EL (cell line): ENCODE data around the gene SLC19A2.

ENCODE experiments used
- DNase-seq: peaks from one replicate; pipeline ENCODE4 v3.0.0-alpha.2; 2016

The SLC19A2 gene

DNA sequence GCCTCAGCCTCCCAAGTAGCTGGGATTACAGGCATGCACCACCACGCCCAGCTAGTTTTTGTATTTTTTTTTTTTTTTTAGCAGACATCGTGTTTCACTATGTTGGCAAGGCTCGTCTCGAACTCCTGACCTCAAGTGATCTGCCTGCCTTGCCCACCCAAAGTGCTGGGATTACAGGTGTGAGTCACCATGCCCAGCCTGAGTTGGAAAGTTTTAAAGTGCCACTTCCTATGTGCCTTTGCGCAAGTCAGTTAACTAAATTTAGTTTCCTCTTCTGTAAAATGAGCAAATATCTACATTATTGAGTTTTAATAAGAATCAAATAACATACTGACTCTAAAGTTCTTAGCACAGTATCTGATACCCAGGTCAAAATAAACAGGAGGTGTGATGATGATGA is 12.4 kb downstream of the SLC19A2 start:
- DNase-seq = no peak

DNA sequence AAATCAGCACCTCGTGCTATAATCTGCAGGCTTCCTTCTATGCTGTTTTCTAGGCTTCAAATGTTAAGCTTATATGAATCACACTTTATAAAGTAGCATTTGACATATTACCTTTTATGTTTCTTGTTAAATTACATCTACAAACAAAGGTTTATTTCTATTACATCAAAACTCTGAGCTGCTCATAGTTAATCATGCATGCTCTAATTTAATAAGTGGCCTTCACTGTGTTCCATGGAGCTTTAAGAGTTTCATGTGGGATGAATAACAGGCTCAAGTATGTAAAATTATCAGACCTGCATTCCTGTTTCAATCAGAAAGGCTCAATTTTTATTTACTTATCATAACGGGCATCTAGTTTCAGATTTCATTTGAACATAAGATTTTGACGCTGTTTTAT is 13.0 kb downstream of the SLC19A2 start:
- DNase-seq = no peak

DNA sequence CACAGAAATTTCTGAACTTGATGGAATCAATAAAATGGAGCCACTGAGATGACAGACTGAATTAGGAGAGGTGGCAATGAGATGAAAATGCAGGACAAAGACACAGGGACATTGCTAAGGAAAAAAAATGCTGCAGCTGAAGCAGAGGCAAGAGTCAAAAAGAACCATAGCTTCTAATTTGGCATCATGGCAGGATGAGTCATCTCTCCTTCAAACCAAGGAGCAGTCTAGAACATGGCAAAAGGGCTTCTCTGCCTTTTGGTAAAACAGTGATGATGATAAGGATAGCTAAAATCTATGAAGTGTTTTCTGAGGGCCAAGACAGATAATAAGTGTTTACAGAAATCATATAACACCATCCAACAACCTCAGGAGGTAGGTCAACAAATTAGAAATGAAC is 16.8 kb downstream of the SLC19A2 start:
- DNase-seq = peak; percentile 7

DNA sequence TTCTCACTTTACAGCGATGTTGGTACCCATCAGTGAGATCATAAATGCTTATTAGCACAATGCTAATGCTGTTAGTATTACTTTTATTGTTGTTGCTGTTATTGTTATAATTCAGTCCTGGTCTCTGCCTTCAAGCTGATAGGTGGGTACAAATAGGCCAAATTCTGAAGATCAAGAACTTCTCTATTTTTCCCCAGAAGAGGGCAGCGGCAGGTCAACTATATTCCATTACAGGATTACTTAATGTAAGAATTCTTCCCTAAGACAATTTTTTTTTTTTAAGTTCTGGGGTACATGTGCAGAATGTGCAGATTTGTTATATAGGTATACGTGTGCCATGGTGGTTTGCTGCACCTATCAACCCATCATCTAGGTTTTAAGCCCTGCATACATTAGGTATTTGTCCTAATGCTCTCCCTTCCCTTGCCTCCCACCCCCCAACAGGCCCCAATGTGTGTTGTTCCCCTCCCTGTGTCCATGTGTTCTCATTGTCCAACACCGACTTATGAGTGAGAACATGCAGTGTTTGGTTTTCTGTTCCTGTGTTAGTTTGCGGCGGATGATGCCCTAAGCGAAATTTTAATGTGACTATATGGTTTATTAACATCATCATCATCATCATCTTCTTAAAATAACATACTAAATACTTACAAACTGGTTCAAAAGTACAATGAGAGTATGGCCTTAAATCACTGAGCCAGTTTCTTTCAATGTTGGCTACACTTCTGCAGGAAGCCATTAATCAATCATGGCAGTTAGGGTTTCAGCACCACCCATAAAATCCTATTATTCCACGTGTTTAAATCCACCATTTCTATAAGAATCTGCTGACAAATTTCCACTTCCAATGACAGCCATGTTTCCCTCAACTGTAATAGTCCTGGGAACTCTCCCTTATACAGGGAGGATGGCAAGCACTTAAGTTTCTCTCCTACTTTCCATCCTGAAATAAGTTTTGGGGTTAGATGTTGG is 19.2 kb downstream of the SLC19A2 start:
- peak; percentile 36 for DNase-seq

DNA sequence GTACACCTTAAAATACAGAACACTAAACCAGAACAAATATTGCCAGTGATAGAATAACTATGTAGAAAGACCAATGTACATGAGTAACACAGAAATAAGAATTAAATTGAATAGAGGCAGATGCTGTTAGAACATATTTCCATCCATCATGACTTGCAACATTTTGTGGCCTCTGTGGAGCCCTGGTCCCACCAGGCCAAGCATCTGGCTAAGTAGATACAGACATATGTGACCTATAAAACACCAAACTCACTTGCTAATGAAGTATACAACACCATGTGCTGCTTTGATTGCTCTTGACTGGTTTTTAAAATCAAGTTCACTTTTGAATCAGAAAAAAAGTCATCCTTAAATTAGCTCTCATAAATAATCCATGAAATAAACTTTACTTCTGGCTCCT is 20.5 kb downstream of the SLC19A2 start:
- DNase-seq = no peak

DNA sequence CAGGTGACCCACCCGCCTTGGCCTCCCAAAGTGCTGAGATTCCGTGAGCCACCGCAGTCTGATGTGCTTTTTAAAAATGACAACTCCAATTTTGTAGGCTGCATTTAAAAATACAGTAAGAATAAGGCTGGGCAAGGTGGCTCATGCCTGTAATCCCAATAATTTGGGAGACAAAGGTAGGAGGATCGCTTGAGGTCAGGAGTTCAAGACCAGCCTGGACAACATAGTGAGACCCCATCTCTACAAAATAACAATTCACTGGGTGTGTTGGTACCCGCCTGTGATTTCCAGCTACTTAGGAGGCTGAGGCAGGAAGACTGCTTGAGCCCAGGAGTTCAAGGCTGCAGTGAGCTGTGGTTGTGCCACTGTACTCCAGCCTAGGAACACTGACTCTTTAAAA is 23.4 kb downstream of the SLC19A2 start:
- DNase-seq = no peak

DNA sequence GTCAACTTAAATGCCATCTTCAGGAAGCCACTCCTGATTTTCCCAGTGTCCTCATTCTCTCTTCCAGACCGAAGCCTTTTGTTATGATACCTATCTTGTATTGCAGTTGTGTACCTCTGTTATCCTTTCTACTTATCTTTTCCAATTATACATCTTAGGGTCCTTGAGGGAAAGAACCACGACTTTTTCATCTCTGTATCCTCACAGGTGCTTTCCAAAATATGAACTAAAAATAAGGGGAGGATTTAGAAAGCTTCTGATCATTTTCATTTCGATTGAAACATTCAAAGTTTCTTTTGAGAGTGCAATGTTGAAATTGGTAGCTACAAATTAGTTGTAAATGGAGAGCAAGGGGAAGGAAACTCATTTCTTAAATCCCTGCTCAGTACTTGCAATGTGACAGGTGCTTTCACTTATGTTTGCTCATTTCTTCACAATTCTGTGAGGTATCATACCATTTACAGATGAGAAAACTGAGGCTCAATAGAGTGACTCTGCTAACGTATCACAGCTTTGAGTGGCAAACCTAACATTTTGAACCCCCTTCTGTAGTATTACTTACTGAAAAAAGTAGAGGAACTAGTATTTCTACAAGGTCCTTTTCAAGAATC is 24.2 kb downstream of the SLC19A2 start:
- no peak for DNase-seq

DNA sequence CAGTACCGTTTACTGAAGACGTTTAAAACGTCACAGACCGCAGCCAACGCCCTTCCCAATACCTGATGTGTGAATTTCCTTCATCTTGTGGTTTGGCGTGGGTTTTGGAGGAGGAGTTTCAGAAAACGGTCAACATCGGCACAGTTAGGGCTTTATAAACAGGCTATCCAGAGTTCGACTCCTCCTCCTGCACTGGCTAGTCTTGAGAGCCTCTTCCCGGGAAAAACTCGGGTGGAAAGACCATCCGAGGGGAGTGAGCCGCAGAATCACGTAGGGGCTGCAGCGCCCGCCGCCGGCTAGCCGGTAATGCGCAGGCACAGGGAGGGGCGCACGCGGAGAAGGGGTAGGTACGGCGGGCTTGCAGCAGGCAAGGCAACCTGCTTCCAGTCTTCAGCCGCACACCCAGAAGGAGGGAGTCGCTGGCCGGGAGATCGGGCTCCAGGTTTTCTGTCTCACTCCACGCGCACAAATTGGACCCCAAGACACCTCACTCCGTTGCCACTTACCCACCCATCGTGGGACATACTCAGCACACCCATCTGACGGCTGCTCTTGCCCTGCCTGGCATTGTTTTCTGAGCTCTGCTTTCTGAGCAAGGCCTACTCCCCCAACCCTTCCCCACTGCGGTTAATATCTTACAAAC is 25.4 kb downstream of the SLC19A2 start:
- peak; percentile 36 for DNase-seq

DNA sequence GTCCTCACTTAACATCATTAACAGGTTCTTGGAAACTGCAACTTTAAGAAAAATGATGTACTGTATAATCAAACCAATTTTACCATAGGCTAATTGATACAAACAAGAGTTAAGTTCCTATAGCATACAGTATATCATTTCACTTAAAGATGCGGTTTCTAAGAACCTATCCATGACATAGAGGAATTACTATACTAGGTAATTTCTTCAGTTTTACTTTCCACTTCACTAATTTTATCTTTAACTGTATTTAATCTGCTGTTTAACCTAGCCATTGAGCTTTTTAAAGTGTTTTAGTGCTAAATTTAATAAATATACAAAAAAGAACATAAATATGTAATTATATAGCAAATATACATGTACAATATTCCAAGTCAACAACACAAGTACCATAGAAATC is 28.3 kb downstream of the SLC19A2 start:
- DNase-seq = no peak

DNA sequence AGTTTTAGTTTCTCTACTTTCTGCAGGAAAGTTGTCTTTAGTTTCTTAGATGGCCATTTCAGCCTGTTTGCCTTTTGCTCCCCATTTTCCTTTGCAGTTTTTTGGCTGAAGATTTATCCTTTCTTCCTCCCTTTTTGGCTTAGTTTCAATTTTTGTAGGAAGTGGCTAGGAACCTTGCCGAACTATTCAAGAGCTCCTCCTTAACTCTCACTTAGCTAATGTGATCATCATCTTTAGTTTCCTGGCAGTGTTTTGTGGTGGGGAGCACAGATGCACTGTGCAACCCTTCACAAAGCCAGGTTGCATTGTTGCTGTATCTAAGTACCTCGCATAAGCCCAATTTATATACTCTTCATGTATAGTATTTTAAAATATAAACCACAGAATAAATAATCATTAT is 29.7 kb downstream of the SLC19A2 start:
- no peak for DNase-seq

DNA sequence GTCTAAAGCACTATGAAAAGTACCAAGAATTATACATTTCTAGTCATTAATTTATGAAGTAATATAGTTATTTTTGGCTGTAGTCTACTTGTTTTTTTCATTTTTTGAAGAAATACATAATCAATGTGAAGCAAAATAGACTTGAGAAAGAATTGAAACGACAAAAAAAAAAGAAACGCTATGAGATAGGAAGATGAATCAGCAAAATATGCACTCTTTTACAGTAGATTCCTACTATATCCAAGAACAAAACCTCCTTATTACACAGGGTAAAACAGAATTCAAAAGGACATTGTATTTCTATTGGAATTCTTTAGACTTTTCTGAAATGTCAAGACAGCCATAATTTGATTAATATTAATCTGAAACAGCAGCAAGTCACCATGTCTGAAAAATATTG is 32.8 kb downstream of the SLC19A2 start:
- no peak for DNase-seq

DNA sequence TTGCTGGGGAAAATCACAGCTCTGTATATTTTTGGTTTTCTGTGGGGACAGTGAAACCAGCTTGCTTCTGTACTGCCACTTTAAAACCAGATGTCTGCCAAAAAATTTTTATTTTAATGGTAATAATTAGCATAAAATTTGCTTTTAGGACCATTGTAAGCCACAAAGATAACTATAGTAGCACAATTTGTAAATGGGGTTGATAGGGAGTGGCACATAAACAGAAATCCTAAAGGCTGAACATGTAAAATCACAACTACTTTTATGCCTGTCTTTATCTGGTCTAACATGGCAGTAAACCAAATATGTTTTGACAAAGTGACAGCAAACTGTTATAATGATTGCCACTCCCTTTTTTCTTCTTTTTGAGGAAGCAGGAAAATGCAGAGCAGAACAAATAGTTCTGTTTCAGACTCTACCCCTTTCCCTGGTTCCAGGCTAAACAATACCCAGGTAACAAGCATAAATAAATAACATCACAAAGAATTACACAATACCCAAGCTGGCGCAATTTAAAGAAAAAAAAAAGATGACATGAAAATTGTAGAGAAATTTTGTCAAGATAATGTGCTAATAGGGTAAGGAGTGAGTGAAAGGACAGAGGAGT is 34.4 kb downstream of the SLC19A2 start:
- no peak for DNase-seq

DNA sequence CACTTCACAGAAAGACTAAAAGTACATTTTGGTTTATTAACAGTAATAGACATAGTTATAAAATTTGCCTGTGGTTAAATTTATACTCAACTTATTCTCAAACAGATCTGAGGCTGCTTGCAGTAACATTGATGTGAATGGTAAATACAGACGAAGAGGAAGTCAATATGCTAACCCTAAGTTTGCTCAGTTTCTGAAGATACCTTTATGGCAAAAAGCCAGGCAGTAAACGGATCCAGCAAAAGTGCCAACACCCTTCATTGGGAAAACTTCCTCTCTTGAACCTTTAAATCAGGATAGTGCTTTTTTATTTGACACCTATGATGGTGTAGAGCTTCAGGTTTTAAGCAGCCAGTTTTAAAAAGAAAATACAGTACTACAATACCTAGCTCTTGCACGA is 41.8 kb downstream of the SLC19A2 start:
- DNase-seq = no peak

DNA sequence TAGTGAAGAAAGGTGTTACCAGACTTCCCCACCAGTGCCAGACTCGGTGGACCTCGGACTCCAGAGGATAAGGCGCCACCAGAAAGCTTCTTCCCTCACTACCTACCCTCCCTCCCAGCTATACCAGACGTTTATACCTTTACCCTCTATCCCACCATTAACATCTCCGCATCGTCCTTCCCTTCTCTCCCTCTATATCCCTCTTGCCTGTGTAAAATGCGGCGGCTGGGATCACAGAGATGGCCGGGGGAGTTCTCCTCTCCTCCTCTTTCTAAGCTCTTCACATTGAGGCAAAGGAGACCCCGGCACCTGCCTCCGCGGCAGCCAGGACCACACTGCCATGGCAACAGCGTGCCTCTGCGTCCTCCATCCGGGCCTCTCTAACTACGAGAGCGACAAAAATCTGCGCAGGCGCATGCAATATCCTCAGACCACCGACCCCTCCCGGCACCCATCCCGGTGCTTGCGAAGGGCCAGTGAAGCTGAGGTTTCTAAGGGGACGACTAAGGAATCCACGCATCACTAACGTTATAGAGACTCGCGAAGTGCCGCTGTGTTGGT is 58.6 kb downstream of the SLC19A2 start, which contains the start of gene CCDC181:
Gene CCDC181 (minus strand): TSS at position 394 of the 561 bp plus-strand sequence. CDS start 2,547 bp downstream, outside the sequence.
- DNase-seq = peak; percentile 24

DNA sequence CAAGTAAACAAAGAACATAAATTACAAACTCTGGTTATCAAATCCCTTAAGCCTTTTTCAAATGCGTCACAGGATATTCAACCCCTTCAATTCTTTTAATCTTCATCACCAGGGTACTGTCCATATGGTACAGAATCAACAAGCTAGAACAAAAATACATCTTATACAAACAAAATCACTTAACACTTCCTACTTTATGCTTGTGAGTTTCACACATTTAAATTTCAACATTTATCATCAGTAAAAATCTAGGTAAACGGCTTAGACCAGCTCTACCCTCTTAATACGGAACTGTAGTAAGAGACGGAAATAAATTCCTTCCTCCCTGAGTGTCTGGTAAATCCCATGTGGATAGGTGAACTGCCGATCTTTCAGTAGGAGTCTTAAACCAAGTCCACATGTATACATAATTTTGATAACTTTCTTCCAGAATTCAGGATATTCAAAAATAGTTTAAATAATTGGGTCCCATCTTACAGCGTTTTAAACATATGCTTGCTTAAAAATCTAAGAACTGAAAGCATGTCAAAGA is 59.5 kb downstream of the SLC19A2 start:
- no peak for DNase-seq

DNA sequence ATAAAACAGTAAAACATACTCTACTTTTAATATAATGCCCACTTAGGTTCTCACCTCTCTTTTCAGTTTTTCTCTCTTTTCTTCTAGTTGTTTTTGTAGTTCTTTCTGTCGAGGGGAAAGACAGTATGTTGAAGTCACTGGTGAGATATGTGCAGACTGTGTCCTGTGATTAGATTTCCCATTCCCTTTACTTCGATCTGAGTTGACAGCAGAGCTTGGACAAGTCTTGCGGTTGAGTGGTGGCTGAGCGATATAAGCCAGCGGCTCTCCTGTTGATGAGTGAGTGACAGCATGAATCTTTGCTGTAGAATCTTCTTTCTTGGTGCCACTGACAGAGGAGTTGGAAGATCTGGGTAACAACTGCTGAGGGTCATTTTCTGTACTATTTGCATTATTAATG is 64.4 kb downstream of the SLC19A2 start:
- DNase-seq = no peak

DNA sequence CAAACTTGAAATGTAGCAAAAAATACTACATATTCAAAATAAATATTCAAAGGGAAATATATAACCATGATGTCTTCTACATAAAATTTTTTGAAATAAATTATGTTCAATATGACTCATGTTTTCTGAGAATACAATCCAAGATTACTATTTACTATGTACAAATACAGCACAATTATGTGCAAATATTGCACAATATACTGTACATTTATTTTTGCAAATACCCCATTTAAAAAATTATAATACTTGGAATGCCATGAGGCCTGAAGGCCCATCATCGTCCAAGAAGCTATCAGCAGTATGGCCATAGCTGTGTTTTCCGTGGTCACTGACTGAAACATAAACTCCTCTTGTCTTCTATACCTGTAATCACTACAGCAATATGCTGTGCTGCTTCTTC is 70.8 kb downstream of the SLC19A2 start:
- DNase-seq = no peak
